DMS53 treated with DMSO at 0.1 percent for 48 hours (cell line): ENCODE results near the gene REELD1.
A peak's percentile ranks its signal among the peaks of the same experiment; 100 is the strongest.

Source experiments
- DNase-seq: peaks from one replicate; lab custom pipeline; 2025; ENCODE audit not compliant: unreplicated experiment; lab: John Stamatoyannopoulos, UW

The REELD1 gene

GRCh38 chr4:146214238-146214637 is at the start of gene REELD1:
REELD1 (plus strand) TSS chr4:146214538; CDS start chr4:146216953, 2,415 bp downstream.
- no peak for DNase-seq

GRCh38 chr4:146165221-146165620 is 49.1 kb upstream of the REELD1 start:
- DNase-seq: no peak

GRCh38 chr4:146165840-146166239 is 48.5 kb upstream of the REELD1 start:
- no peak for DNase-seq

- DNase-seq: no peak
These were observed 44.2 kb upstream of the REELD1 start for GRCh38 chr4:146170149-146170548.

GRCh38 chr4:146175541-146176453 is 38.5 kb upstream of the REELD1 start, which contains the start of gene LSM6:
LSM6 (plus strand) TSS chr4:146175718; CDS start chr4:146182922, 7,204 bp downstream.
- peak; percentile 67 for DNase-seq

GRCh38 chr4:146176891-146177290 is 37.4 kb upstream of the REELD1 start:
- no peak for DNase-seq

- DNase-seq: no peak
These were observed 36.2 kb upstream of the REELD1 start for GRCh38 chr4:146178126-146178525.

GRCh38 chr4:146179784-146180370 is 34.5 kb upstream of the REELD1 start:
- no peak for DNase-seq

- DNase-seq: no peak
These were observed 31.9 kb upstream of the REELD1 start for GRCh38 chr4:146182443-146182842.

- DNase-seq: no peak
These were observed 31.1 kb upstream of the REELD1 start for GRCh38 chr4:146183209-146183608.

GRCh38 chr4:146186041-146186440 is 28.3 kb upstream of the REELD1 start:
- DNase-seq: no peak

GRCh38 chr4:146186596-146186995 is 27.7 kb upstream of the REELD1 start:
- DNase-seq: no peak

GRCh38 chr4:146190456-146190855 is 23.9 kb upstream of the REELD1 start:
- no peak for DNase-seq

- no peak for DNase-seq
These were observed 22.4 kb upstream of the REELD1 start for GRCh38 chr4:146191766-146192458.

GRCh38 chr4:146193628-146194027 is 20.7 kb upstream of the REELD1 start:
- DNase-seq: no peak

- no peak for DNase-seq
These were observed 20.1 kb upstream of the REELD1 start for GRCh38 chr4:146194212-146194611.

- no peak for DNase-seq
These were observed 11.7 kb upstream of the REELD1 start for GRCh38 chr4:146202665-146203064.

GRCh38 chr4:146207410-146207809 is 6.9 kb upstream of the REELD1 start:
- DNase-seq: no peak

- DNase-seq: no peak
These were observed 3.4 kb upstream of the REELD1 start for GRCh38 chr4:146210890-146211289.

GRCh38 chr4:146211440-146211839 is 2.9 kb upstream of the REELD1 start:
- no peak for DNase-seq

- DNase-seq: no peak
These were observed 1.6 kb upstream of the REELD1 start for GRCh38 chr4:146212781-146213180.

GRCh38 chr4:146222313-146222712 is 8.0 kb downstream of the REELD1 start:
- DNase-seq: peak; percentile 1
